Measurements from ENCODE around the gene CLIP4. TPM values are rescaled to one million over a fixed set of nuclear protein-coding genes. Genes with fewer than 3 reads are reported as not detected.

CLIP4 gene
- total and polyA plus RNA-seq, 10 donors = 4.1 to 68.8 (median 28.2) TPM

DNA sequence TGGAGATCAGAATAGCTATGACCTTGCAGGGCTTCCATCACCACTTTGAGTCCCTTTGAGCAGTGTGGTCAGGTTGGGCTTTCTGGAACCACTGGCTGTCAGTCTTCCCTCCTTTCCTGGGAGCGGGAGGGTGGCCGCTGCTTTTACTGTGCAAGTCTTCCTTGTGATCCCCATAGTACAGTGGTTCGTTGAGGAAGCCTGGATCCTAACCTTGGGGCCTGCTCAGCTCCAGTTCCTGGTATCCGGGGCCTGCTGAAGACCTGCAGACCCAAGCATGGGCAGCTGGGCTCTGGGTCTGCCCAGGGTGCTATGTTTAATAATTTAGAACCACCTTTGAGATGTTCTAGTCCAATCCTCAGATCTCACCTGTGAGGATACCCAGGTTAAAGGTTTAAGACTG is 104.2 kb downstream of the CLIP4 start:
- intact Hi-C loops (cut with DNase I; ENCODE audit: low total_unique reads) = no loop called here
- peaks cover 0 to 6% (median 0%) of the 10 kb centered on the region in 6 donors for H3K4me1 ChIP-seq
- no peak overlapping the region for H3K27ac ChIP-seq
- 81 to 92% (median 88%) methylated on average over 3 to 4 of the region's 4 CpGs for WGBS, 5 donors
- H3K36me3 ChIP-seq = no peaks in the 10 kb centered on the region
- TF ChIP-seq POLR2A (IDR thresholded peaks at IDR 0.05) = no peak
- TF ChIP-seq, protein P1, sequence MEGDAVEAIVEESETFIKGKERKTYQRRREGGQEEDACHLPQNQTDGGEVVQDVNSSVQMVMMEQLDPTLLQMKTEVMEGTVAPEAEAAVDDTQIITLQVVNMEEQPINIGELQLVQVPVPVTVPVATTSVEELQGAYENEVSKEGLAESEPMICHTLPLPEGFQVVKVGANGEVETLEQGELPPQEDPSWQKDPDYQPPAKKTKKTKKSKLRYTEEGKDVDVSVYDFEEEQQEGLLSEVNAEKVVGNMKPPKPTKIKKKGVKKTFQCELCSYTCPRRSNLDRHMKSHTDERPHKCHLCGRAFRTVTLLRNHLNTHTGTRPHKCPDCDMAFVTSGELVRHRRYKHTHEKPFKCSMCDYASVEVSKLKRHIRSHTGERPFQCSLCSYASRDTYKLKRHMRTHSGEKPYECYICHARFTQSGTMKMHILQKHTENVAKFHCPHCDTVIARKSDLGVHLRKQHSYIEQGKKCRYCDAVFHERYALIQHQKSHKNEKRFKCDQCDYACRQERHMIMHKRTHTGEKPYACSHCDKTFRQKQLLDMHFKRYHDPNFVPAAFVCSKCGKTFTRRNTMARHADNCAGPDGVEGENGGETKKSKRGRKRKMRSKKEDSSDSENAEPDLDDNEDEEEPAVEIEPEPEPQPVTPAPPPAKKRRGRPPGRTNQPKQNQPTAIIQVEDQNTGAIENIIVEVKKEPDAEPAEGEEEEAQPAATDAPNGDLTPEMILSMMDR (IDR thresholded peaks at IDR 0.05 in 8 of 11, conservative IDR thresholded peaks at IDR 0.05 in 3 of 11) = no peak
- TF ChIP-seq POLR2AphosphoS5 (IDR thresholded peaks at IDR 0.05) = no peak
- H3K27me3 ChIP-seq (replicated peaks in 1 of 7) = no peaks in the 10 kb centered on the region
- peak; percentile 33 for DNase-seq
- H3K4me3 ChIP-seq = no peak overlapping the region
- H3K9me3 ChIP-seq = no peaks in the 10 kb centered on the region

DNA sequence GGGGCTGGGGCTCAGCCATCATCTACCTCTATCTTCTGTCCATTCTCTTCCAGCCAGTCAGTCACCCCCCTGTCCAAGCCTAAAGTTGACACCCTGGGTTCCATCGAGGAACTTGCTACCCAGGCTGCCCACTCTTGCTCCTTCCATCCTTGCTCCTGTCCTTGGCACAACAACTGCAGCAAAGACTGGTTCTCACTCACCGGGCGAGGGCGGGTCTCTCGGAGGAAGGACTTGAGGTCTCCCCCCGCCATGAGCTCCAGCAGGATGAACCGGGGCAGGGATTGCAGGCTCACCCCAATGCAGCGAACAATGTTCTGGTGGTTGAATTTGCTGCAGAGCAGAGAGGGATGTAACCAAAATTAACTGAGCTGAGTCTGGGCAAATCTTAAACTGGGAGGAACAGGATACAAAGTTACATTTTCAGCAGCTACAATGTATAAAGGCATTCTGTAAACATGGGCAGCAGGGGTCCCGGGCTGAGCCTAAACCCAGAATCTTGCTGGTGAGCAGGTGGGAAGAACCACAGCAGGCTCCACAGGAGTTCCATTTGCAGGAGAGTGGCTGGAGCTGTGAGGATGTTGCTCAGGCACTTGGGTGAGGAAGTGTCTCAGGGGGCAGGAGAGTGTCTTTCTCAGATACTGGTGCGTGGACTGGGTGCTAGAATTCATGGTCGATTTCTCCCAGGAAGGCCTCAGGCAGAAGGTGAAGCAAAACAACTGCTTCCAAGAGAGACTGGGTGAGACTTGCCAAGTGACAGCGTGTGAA is 105.5 kb downstream of the CLIP4 start:
- Histone ChIP-seq H3K9me3 (no peaks in the 10 kb centered on the region), H3K27me3 (replicated peaks in 1 of 7) (peaks cover 0 to 10% (median 0%) of the 10 kb centered on the region in 7 donors), H3K36me3 (no peaks in the 10 kb centered on the region), H3K4me1 (peaks cover 0 to 6% (median 0%) of the 10 kb centered on the region in 6 donors), H3K4me3 (no peak overlapping the region), H3K27ac (no peak overlapping the region)
- peak; percentile 58 for DNase-seq
- TF ChIP-seq, protein P1 (IDR thresholded peaks at IDR 0.05 in 8 of 11, conservative IDR thresholded peaks at IDR 0.05 in 3 of 11) = no peak
- TF ChIP-seq POLR2AphosphoS5 (IDR thresholded peaks at IDR 0.05) = no peak
- WGBS, 5 donors = 86 to 91% (median 88%) methylated on average over 12 of the region's 12 CpGs
- intact Hi-C loops (cut with DNase I; ENCODE audit: low total_unique reads) = no loop called here

DNA sequence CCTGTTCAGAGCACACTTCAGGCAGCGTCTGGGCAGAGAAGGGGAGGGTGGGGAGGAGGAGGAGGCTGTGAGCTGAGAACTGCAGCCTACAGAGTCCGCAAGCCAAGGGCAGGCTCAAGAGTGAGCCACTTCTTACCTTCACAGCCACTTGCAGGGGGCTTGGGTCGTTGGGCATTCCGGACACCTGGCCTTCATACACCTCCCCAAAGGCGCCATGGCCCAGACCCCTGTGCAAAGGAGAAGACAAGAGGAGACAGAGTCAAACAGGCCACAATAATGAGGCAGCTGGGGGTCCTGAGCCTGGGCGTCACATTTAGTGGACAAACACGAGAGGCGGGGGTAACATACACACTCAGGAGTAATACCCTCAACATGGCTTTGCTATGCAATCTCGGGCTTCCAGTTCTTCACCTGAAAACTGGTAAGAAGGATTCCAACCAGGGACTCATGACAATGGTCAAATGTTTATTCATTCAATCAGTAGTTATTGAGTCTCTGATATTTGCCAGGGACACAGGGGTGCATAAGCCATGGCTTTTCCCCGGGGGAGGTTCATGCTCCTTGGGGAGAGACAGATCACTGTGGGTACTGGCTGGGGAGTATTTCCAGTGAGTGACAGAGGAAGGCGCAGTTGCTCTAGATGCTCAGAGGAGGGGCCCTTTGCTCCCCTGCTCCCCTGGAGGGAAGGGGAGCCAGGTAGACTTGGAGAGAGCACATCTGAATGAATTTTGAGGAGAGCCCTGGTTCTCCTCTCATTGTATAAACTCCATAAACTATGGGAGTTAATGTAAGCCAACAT is 107.4 kb downstream of the CLIP4 start:
- intact Hi-C loops (cut with DNase I; ENCODE audit: low total_unique reads) = no loop called here
- TF ChIP-seq POLR2AphosphoS5 (IDR thresholded peaks at IDR 0.05) = no peak
- TF ChIP-seq, protein P1 (IDR thresholded peaks at IDR 0.05 in 8 of 11, conservative IDR thresholded peaks at IDR 0.05 in 3 of 11) = no peak
- no peak for TF ChIP-seq POLR2A (IDR thresholded peaks at IDR 0.05)
- peaks cover 0 to 23% (median 0%) of the 10 kb centered on the region in 7 donors for H3K27me3 ChIP-seq (replicated peaks in 1 of 7)
- no peaks in the 10 kb centered on the region for H3K9me3 ChIP-seq
- no peaks in the 10 kb centered on the region for H3K36me3 ChIP-seq
- H3K4me3 ChIP-seq = no peak overlapping the region
- 73 to 91% (median 84%) methylated on average over 10 to 11 of the region's 11 CpGs for WGBS, 5 donors
- no peak overlapping the region for H3K27ac ChIP-seq
- peaks cover 0 to 6% (median 0%) of the 10 kb centered on the region in 6 donors for H3K4me1 ChIP-seq
- DNase-seq = peak; percentile 55

DNA sequence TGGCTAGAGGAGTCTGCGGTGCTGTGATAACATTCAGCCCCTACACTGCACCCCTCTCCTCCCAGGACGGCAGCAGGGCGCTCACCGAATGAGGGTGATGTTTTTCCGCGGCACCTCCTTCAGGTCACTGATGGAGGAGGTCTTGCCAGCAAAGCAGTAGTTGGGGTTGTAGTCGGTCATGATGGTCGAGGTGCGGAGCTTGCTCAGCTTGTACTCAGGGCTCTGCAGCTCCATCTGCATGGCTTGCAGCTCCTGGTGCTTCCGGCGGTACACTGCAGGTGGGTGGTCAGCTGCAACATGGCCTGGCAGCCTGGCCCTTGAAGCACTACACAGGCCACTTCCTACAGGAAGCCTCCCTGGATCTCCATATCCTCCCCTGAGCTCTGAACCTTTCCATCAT is 108.0 kb downstream of the CLIP4 start:
- Histone ChIP-seq H3K9me3 (no peaks in the 10 kb centered on the region), H3K36me3 (no peaks in the 10 kb centered on the region), H3K4me1 (peaks cover 0 to 6% (median 0%) of the 10 kb centered on the region in 6 donors), H3K27ac (no peak overlapping the region), H3K4me3 (no peak overlapping the region), H3K27me3 (replicated peaks in 1 of 7) (peaks cover 0 to 30% (median 0%) of the 10 kb centered on the region in 7 donors)
- intact Hi-C loops (cut with DNase I; ENCODE audit: low total_unique reads) = no loop called here
- peak; percentile 52 for DNase-seq
- 87 to 100% (median 91%) methylated on average over 2 to 11 of the region's 11 CpGs for WGBS, 5 donors
- no peak for TF ChIP-seq POLR2A (IDR thresholded peaks at IDR 0.05)
